AG10803 (cell line): Measurements from ENCODE around the gene MYH16.

Source experiments
- DNase-seq: peaks from one replicate; pipeline ENCODE4 v3.0.0; 2010; ENCODE audit warnings: low read depth
- H3K4me3 ChIP-seq: 2 replicates; pipeline ENCODE4 v1.5.1; 2011; ENCODE audit warnings: mild to moderate bottlenecking, low read length, control low read depth
- CTCF ChIP-seq: conservative IDR thresholded peaks from 2 replicates; pipeline ENCODE4 v1.5.1; 2011; ENCODE audit warnings: mild to moderate bottlenecking, low read length, control low read depth, inconsistent platforms

MYH16 gene

GRCh38 chr7:99252166-99252895, 20.3 kb upstream of the MYH16 start:
- TF ChIP-seq CTCF: no peak

GRCh38 chr7:99253369-99253768, 19.3 kb upstream of the MYH16 start:
- DNase-seq: no peak
- no peak for TF ChIP-seq CTCF
- no peak overlapping the region for H3K4me3 ChIP-seq

More at GRCh38 chr7:99252166-99252895, 20.3 kb upstream of the MYH16 start:
- no peak for DNase-seq
- no peak overlapping the region for H3K4me3 ChIP-seq

- H3K4me3 ChIP-seq: no peak overlapping the region
- TF ChIP-seq CTCF: no peak
Observed at GRCh38 chr7:99254390-99254789, 18.2 kb upstream of the MYH16 start.

GRCh38 chr7:99255463-99255862, 17.2 kb upstream of the MYH16 start:
- TF ChIP-seq CTCF: no peak
- no peak for DNase-seq
- no peak overlapping the region for H3K4me3 ChIP-seq

More at GRCh38 chr7:99254390-99254789, 18.2 kb upstream of the MYH16 start:
- no peak for DNase-seq

GRCh38 chr7:99257065-99257464, 15.6 kb upstream of the MYH16 start:
- TF ChIP-seq CTCF: no peak
- no peak for DNase-seq
- no peak overlapping the region for H3K4me3 ChIP-seq

GRCh38 chr7:99257675-99258074, 15.0 kb upstream of the MYH16 start:
- no peak overlapping the region for H3K4me3 ChIP-seq
- DNase-seq: no peak
- TF ChIP-seq CTCF: no peak

GRCh38 chr7:99258501-99258900, 14.1 kb upstream of the MYH16 start:
- TF ChIP-seq CTCF: no peak
- peak; percentile 38 for DNase-seq

More at GRCh38 chr7:99258501-99258900, 14.1 kb upstream of the MYH16 start:
- no peak overlapping the region for H3K4me3 ChIP-seq
